HepG2 (cell line): Measurements from ENCODE around the gene IL1B. TPM values are rescaled to one million over a fixed set of nuclear protein-coding genes. Genes with fewer than 3 reads are reported as not detected.

Source experiments
- ATAC-seq: fragments of 200-7000 bp; cut with Tn5 transposase; 3 replicates; pipeline ENCODE4 v1.9.1; 2020; ENCODE audit warnings: mild to moderate bottlenecking, moderate library complexity
- BruUV-seq: library from RNA; stranded (reverse); fragments of 400-500 nt; replicated peaks from 2 replicates; lab custom pipeline; 2021; lab: Mats Ljungman, UMichigan
- CTCF ChIA-PET: fragments of 300-600 bp; formaldehyde crosslinking; extraction: SDS; loops from one replicate; lab custom pipeline; 2021; ENCODE audit warnings: low total read pairs, inconsistent platforms, low intra/inter-chr PET ratio; lab: Yijun Ruan, JAX
- POLR2A ChIA-PET: fragments of 350-600 bp; sonication (Branson Sonifier 250); formaldehyde crosslinking; loops from one replicate; lab custom pipeline; 2020; ENCODE audit warnings: antibody characterized with exemption, inconsistent platforms; lab: Yijun Ruan, JAX
- DNase-seq: peaks from one replicate; pipeline ENCODE4 v3.0.0-alpha.2; 2015; ENCODE audit warnings: low spot score
- FAIRE-seq: peaks from 3 replicates; lab custom pipeline; 2011; peaks lifted over from hg19 to GRCh38; lab: Jason Lieb, UNC
- H2AFZ ChIP-seq: one replicate; pipeline ENCODE4 v1.6.1; 2011; ENCODE audit warnings: low read length, inconsistent platforms
- H3K27ac ChIP-seq: fragments of 300-600 bp; 3 replicates; pipeline ENCODE4 v1.8.0; 2011; ENCODE audit warnings: mixed run types, mild to moderate bottlenecking, mixed read lengths, low read length, inconsistent platforms; ENCODE audit not compliant: insufficient read depth; ENCODE audit errors: extremely low read length
- H3K27me3 ChIP-seq, 2 experiments: fragments of 200-600 bp in 1 of 2; 2 replicates in 1 of 2; 3 replicates in 1 of 2; pipeline versions ENCODE4 v1.6.0 to v1.8.0; 2011; ENCODE audit warnings: low read length in 2 of 2, mild to moderate bottlenecking in 2 of 2, moderate library complexity in 2 of 2, inconsistent platforms in 1 of 2; ENCODE audit not compliant: insufficient read depth in 2 of 2, control insufficient read depth in 1 of 2
- H3K36me3 ChIP-seq, 2 experiments: fragments of 200-600 bp in 1 of 2; replicated peaks in 1 of 2; 2 replicates in 1 of 2; 3 replicates in 1 of 2; pipeline versions ENCODE4 v1.5.1 to v1.8.0; 2011; ENCODE audit warnings: low read length in 2 of 2, inconsistent platforms in 1 of 2; ENCODE audit not compliant: insufficient read depth in 2 of 2, control insufficient read depth in 1 of 2
- H3K4me1 ChIP-seq: 2 replicates; pipeline ENCODE4 v1.5.1; 2012; ENCODE audit warnings: low read length, inconsistent platforms; ENCODE audit not compliant: insufficient read depth
- H3K4me2 ChIP-seq: 2 replicates; pipeline ENCODE4 v1.6.0; 2011; ENCODE audit warnings: low read depth, low read length, inconsistent platforms
- H3K4me3 ChIP-seq, 3 experiments: fragments of 200-600 bp in 1 of 3; sonication (generic), shearing (Covaris generic) in 1 of 3; replicated peaks in 1 of 3; 2 replicates each; pipeline ENCODE4 v1.5.1; 2011 to 2016; ENCODE audit warnings: low read length in 3 of 3, inconsistent platforms in 2 of 3, low read depth in 2 of 3, mild to moderate bottlenecking in 2 of 3, control low read depth in 1 of 3, mixed read lengths in 1 of 3; ENCODE audit not compliant: insufficient read depth in 1 of 3
- H3K79me2 ChIP-seq: one replicate; pipeline ENCODE4 v1.6.1; 2011; ENCODE audit warnings: low read length, inconsistent platforms; ENCODE audit not compliant: insufficient read depth
- H3K9ac ChIP-seq: 2 replicates; pipeline ENCODE4 v1.6.0; 2011; ENCODE audit warnings: mild to moderate bottlenecking, low read depth, low read length, inconsistent platforms; ENCODE audit not compliant: insufficient read depth
- H3K9me3 ChIP-seq: 2 replicates; pipeline ENCODE4 v1.5.1; 2012; ENCODE audit warnings: mild to moderate bottlenecking, low read length
- H4K20me1 ChIP-seq: 2 replicates; pipeline ENCODE4 v1.6.0; 2011; ENCODE audit warnings: inconsistent platforms, mild to moderate bottlenecking, low read length, moderate library complexity; ENCODE audit not compliant: insufficient read depth
- EHMT2 ChIP-seq: fragments of 200-600 bp; sonication (generic); IDR thresholded peaks from 2 replicates; pipeline ENCODE4 v1.7.0; 2017; ENCODE audit warnings: antibody characterized with exemption, low read depth, low read length, borderline replicate concordance
- GATA4 ChIP-seq: sonication (generic); IDR thresholded peaks from 2 replicates; pipeline ENCODE4 v1.6.1; 2016; ENCODE audit warnings: antibody characterized with exemption, low read depth, borderline replicate concordance
- HCFC1 ChIP-seq: fragments of 150-350 bp; IDR thresholded peaks from 2 replicates; pipeline ENCODE4 v1.6.1; 2014; ENCODE audit warnings: low read depth, low read length
- HES4 ChIP-seq: sonication (generic); formaldehyde crosslinking; IDR thresholded peaks from 2 replicates; pipeline ENCODE4 v1.9.0; 2021; ENCODE audit warnings: mild to moderate bottlenecking, missing genetic modification reagents, borderline replicate concordance
- HNRNPLL ChIP-seq: fragments of 200-400 bp; formaldehyde crosslinking; IDR thresholded peaks from 2 replicates; pipeline ENCODE4 v1.6.1; 2017; ENCODE audit warnings: mild to moderate bottlenecking, low read depth, low read length; ENCODE audit not compliant: poor library complexity, severe bottlenecking
- MYNN ChIP-seq: sonication (generic); formaldehyde crosslinking; IDR thresholded peaks from 2 replicates; pipeline ENCODE4 v1.4.0; 2020; ENCODE audit warnings: mild to moderate bottlenecking, low read depth, missing genetic modification reagents
- SNAI1 ChIP-seq: sonication (generic); formaldehyde crosslinking; IDR thresholded peaks from 2 replicates; pipeline ENCODE4 v1.5.0; 2020; ENCODE audit warnings: mild to moderate bottlenecking, missing genetic modification reagents, borderline replicate concordance
- SRSF4 ChIP-seq: fragments of 200-400 bp; formaldehyde crosslinking; IDR thresholded peaks from one replicate; pipeline ENCODE4 v1.6.1; 2018; ENCODE audit warnings: mild to moderate bottlenecking, low read depth, low read length, moderate library complexity; ENCODE audit not compliant: poor library complexity, severe bottlenecking
- SUZ12 ChIP-seq: fragments of 150-350 bp; IDR thresholded peaks from 2 replicates; pipeline ENCODE4 v1.6.1; 2014; ENCODE audit warnings: low read depth, low read length
- ZMAT3 ChIP-seq: sonication (generic); formaldehyde crosslinking; conservative IDR thresholded peaks from 2 replicates; pipeline ENCODE4 v1.7.0; 2021; ENCODE audit warnings: missing genetic modification reagents
- ZNF12 ChIP-seq: sonication (generic); formaldehyde crosslinking; IDR thresholded peaks from 2 replicates; pipeline ENCODE4 v1.5.0; 2020; ENCODE audit warnings: missing genetic modification reagents
- ZNF333 ChIP-seq: sonication (generic); formaldehyde crosslinking; IDR thresholded peaks from 2 replicates; pipeline ENCODE4 v1.4.0; 2020; ENCODE audit warnings: mild to moderate bottlenecking, missing genetic modification reagents, borderline replicate concordance
- ZNF335 ChIP-seq: sonication (generic); formaldehyde crosslinking; IDR thresholded peaks from 2 replicates; pipeline ENCODE4 v1.4.0; 2020; ENCODE audit warnings: missing genetic modification reagents
- ZNF549 ChIP-seq: sonication (generic); formaldehyde crosslinking; IDR thresholded peaks from 2 replicates; pipeline ENCODE4 v1.5.0; 2020; ENCODE audit warnings: missing genetic modification reagents
- ZNF788 ChIP-seq: sonication (generic); formaldehyde crosslinking; IDR thresholded peaks from 2 replicates; pipeline ENCODE4 v1.5.0; 2020; ENCODE audit warnings: mild to moderate bottlenecking, missing genetic modification reagents, borderline replicate concordance
- ZSCAN30 ChIP-seq: sonication (generic); formaldehyde crosslinking; IDR thresholded peaks from 2 replicates; pipeline ENCODE4 v1.5.0; 2020; ENCODE audit warnings: mild to moderate bottlenecking, missing genetic modification reagents
- WGBS: methylation state at CpG from one replicate; pipeline ENCODE4 v1.1.6; 2017; ENCODE audit warnings: low lambda C conversion rate; 5-methylcytosine and 5-hydroxymethylcytosine counted together
- in situ Hi-C: cut with HindIII; loops from 2 replicates; pipeline ENCODE4 v1.10.0; 2017; ENCODE audit warnings: low pct_unique_long_range_greater_than_20kb; ENCODE audit not compliant: extremely low pct_ligation_motif_present
- intact Hi-C: fragments of 100-400 bp; cut with micrococcal nuclease; formaldehyde crosslinking; loops from one replicate; pipeline ENCODE4 v1.10.0; 2022; ENCODE audit not compliant: unreplicated experiment
- polyA plus RNA-seq, 8 experiments: library from polyadenylated mRNA; depleted of rRNA in 3 of 8; stranded (reverse) in 7 of 8; unstranded in 1 of 8; fragments of >200 nt; fragmentation: Illumina TruSeq in 4 of 8; extraction: Trizol in 4 of 8; gene quantifications; 2 replicates each; pipeline versions ENCODE4 v1.2.1 to v1.2.3, GENCODE V29; 2011 to 2016; ENCODE audit warnings: low read depth in 4 of 8, missing spikeins in 1 of 8, mixed read lengths in 1 of 8; ENCODE audit not compliant: insufficient read depth in 1 of 8
- total RNA-seq, 5 experiments: library from RNA; depleted of rRNA; stranded (reverse); fragments of >200 nt; fragmentation: Illumina TruSeq; extraction: Trizol; gene quantifications; 2 replicates each; pipeline ENCODE4 v1.2.3, GENCODE V29; 2016; ENCODE audit warnings: low read depth in 1 of 5
- TF ChIP-seq, protein P1 (sequence below): IDR thresholded peaks from 2 replicates; pipeline ENCODE4 v1.6.1; 2016; ENCODE audit warnings: low read depth, control low read depth
- TF ChIP-seq, protein P2 (sequence below): sonication (generic); formaldehyde crosslinking; IDR thresholded peaks from 2 replicates; pipeline ENCODE4 v1.5.1; 2020; ENCODE audit warnings: mild to moderate bottlenecking, moderate library complexity, missing genetic modification reagents
- TF ChIP-seq, protein P3 (sequence below): sonication (generic); formaldehyde crosslinking; conservative IDR thresholded peaks from 2 replicates; pipeline ENCODE4 v1.4.0; 2020; ENCODE audit warnings: missing genetic modification reagents

IL1B gene
- total and polyA plus RNA-seq, 2 of the 13 experiments (the other 11 are each of a cell fraction or from before 2014, with no cell fraction given), result 0.18 TPM; not detected in 1

DNA sequence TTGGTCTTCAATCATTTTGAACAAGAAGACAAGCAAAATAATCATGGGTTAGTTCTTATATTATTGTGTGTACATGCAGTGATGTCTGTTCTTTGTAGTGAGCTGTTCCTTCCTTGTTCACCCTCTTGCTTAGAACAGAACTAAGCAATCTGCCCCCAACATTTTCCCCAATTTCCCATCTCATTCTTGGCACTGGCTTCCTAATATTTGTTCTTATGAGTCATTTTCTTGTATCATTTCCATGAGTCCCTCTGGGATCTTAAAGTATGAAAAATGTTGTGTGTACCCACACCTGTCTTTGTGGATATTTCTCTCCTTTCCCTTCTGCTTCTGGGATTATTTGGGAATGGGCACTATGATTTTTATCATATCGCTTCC lies 3.5 kb upstream of the IL1B start (continued):
- TF ChIP-seq EHMT2 (no peak), GATA4 (no peak), ZSCAN30 (no peak), ZNF12 (CRISPR knock-in tag) (no peak), HES4 (CRISPR knock-in tag) (no peak), ZNF335 (CRISPR knock-in tag) (no peak), SUZ12 (no peak)

DNA sequence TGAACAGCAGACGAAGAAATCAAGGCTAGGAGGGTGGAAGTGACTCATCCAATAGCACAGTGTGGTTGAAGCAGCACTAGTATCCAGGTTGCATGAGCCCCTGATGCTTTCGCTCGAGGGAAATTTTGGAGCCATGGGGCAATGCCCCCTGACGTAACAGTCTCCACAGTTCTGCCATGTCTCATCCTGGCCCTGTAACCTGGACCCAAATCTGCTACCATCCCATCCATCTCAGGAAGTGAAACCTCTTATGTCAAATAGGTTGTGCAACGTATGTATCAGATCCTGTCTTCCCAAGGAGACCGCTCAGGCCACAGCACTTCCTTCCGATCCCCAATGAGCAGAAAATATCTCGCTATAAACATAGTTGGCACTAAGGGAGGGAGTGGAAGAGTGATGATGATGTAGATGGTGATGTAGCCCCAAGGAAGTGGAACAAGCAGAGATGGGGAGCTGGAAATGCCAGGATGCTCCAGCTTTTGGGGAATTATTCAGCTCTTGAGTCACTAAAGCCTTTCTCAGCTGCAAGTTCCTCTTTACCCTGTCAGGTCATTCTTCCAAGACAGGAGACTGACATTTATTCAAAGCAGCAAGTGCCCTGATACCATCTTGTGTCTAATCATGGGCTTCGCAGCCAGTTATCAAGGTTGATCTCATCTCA lies 3.0 kb upstream of the IL1B start:
- TF ChIP-seq ZMAT3 (no peak), MYNN (CRISPR knock-in tag) (no peak), SNAI1 (CRISPR knock-in tag) (no peak), HCFC1 (no peak), ZSCAN30 (no peak), ZNF333 (CRISPR knock-in tag) (no peak), HNRNPLL (no peak), SRSF4 (no peak), ZNF549 (CRISPR knock-in tag) (no peak), ZNF788 (CRISPR knock-in tag) (no peak)
- TF ChIP-seq, protein P1, sequence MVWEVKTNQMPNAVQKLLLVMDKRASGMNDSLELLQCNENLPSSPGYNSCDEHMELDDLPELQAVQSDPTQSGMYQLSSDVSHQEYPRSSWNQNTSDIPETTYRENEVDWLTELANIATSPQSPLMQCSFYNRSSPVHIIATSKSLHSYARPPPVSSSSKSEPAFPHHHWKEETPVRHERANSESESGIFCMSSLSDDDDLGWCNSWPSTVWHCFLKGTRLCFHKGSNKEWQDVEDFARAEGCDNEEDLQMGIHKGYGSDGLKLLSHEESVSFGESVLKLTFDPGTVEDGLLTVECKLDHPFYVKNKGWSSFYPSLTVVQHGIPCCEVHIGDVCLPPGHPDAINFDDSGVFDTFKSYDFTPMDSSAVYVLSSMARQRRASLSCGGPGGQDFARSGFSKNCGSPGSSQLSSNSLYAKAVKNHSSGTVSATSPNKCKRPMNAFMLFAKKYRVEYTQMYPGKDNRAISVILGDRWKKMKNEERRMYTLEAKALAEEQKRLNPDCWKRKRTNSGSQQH, result no peak
- TF ChIP-seq, protein P2, sequence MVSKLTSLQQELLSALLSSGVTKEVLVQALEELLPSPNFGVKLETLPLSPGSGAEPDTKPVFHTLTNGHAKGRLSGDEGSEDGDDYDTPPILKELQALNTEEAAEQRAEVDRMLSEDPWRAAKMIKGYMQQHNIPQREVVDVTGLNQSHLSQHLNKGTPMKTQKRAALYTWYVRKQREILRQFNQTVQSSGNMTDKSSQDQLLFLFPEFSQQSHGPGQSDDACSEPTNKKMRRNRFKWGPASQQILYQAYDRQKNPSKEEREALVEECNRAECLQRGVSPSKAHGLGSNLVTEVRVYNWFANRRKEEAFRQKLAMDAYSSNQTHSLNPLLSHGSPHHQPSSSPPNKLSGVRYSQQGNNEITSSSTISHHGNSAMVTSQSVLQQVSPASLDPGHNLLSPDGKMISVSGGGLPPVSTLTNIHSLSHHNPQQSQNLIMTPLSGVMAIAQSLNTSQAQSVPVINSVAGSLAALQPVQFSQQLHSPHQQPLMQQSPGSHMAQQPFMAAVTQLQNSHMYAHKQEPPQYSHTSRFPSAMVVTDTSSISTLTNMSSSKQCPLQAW (CRISPR knock-in tag), result no peak
- TF ChIP-seq, protein P3, sequence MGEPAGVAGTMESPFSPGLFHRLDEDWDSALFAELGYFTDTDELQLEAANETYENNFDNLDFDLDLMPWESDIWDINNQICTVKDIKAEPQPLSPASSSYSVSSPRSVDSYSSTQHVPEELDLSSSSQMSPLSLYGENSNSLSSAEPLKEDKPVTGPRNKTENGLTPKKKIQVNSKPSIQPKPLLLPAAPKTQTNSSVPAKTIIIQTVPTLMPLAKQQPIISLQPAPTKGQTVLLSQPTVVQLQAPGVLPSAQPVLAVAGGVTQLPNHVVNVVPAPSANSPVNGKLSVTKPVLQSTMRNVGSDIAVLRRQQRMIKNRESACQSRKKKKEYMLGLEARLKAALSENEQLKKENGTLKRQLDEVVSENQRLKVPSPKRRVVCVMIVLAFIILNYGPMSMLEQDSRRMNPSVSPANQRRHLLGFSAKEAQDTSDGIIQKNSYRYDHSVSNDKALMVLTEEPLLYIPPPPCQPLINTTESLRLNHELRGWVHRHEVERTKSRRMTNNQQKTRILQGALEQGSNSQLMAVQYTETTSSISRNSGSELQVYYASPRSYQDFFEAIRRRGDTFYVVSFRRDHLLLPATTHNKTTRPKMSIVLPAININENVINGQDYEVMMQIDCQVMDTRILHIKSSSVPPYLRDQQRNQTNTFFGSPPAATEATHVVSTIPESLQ (CRISPR knock-in tag), result no peak
- Histone ChIP-seq H3K79me2 (no peaks in the 10 kb centered on the region), H3K4me3 (no peak overlapping the region), H3K9me3 (no peaks in the 10 kb centered on the region), H3K27me3 (no peaks in the 10 kb centered on the region), H3K4me1 (peaks cover 25% of the 10 kb centered on the region), H3K27ac (no peak overlapping the region), H2AFZ (no peak overlapping the region), H3K36me3 (no peaks in the 10 kb centered on the region), H3K9ac (no peak overlapping the region), H4K20me1 (no peaks in the 10 kb centered on the region), H3K4me2 (no peak overlapping the region)
- CTCF ChIA-PET, result no interaction called here
- ATAC-seq, result no peak
- FAIRE-seq, result no peak
- BruUV-seq, result no TSS peak
- DNase-seq, result no peak
- intact Hi-C loops, result no loop called here
- WGBS, result 74% methylated on average over 9 of the region's 9 CpGs
- in situ Hi-C loops, result no loop called here
- POLR2A ChIA-PET, result no interaction called here
